WTC11 (cell line): ENCODE measurements around the gene POLK. TPM values are rescaled to one million over a fixed set of nuclear protein-coding genes. Genes with fewer than 3 reads are reported as not detected.

Source experiments
- ATAC-seq: fragments of 200-7000 bp; cut with Tn5 transposase; 2 replicates; pipeline ENCODE4 v1.10.0; 2021; ENCODE audit warnings: mild to moderate bottlenecking, moderate library complexity
- CTCF ChIA-PET: fragments of 300-600 bp; sonication (Branson Sonifier 250); formaldehyde crosslinking; loops from one replicate; lab custom pipeline; 2021; ENCODE audit warnings: antibody characterized with exemption; lab: Charles Lee
- POLR2A ChIA-PET: fragments of 350-600 bp; sonication (Branson Sonifier 250); formaldehyde crosslinking; loops from one replicate; lab custom pipeline; 2021; ENCODE audit warnings: antibody characterized with exemption; lab: Charles Lee
- DNase-seq: peaks from one replicate; pipeline ENCODE4 v3.0.0; 2021; ENCODE audit warnings: low spot score
- H3K27ac Mint-ChIP-seq: 2 replicates; pipeline ENCODE4 v1.8.0; 2021; ENCODE audit warnings: mixed read lengths
- H3K27me3 Mint-ChIP-seq: 2 replicates; pipeline ENCODE4 v1.8.0; 2021; ENCODE audit warnings: low read depth, mild to moderate bottlenecking, moderate library complexity, mixed read lengths
- H3K36me3 Mint-ChIP-seq: 2 replicates; pipeline ENCODE4 v1.8.0; 2021; ENCODE audit warnings: mixed read lengths
- H3K4me1 Mint-ChIP-seq: 2 replicates; pipeline ENCODE4 v1.8.0; 2022; ENCODE audit warnings: mixed read lengths
- H3K4me3 Mint-ChIP-seq: 2 replicates; pipeline ENCODE4 v1.8.0; 2021; ENCODE audit warnings: mild to moderate bottlenecking, moderate library complexity, mixed read lengths
- H3K9me3 Mint-ChIP-seq: 2 replicates; pipeline ENCODE4 v1.8.0; 2021; ENCODE audit warnings: mixed read lengths
- CREB1 ChIP-seq: sonication (generic); formaldehyde crosslinking; IDR thresholded peaks from 2 replicates; pipeline ENCODE4 v1.8.0; 2023; ENCODE audit warnings: mild to moderate bottlenecking, missing genetic modification reagents
- ETV6 ChIP-seq: sonication (generic); formaldehyde crosslinking; IDR thresholded peaks from 2 replicates; pipeline ENCODE4 v1.8.1; 2022; ENCODE audit warnings: mild to moderate bottlenecking, missing genetic modification reagents
- HMGA2 ChIP-seq: fragments of 250-450 bp; sonication (Bioruptor Pico); IDR thresholded peaks from 2 replicates; pipeline ENCODE4 v1.4.0; 2021; ENCODE audit warnings: mild to moderate bottlenecking, moderate library complexity
- MXD4 ChIP-seq: fragments of 250-450 bp; sonication (Bioruptor Pico); IDR thresholded peaks from 2 replicates; pipeline ENCODE4 v1.8.0; 2021; ENCODE audit warnings: mild to moderate bottlenecking, moderate library complexity, borderline replicate concordance
- NR3C1 ChIP-seq: sonication (generic); formaldehyde crosslinking; conservative IDR thresholded peaks from 2 replicates; pipeline ENCODE4 v1.8.1; 2023; ENCODE audit warnings: low read depth, mild to moderate bottlenecking, missing genetic modification reagents
- STAT6 ChIP-seq: sonication (generic); formaldehyde crosslinking; conservative IDR thresholded peaks from 2 replicates; pipeline ENCODE4 v1.8.1; 2023; ENCODE audit warnings: mild to moderate bottlenecking, low read depth, missing genetic modification reagents, moderate library complexity
- TCF7 ChIP-seq: sonication (generic); formaldehyde crosslinking; IDR thresholded peaks from 2 replicates; pipeline ENCODE4 v1.8.0; 2022; ENCODE audit warnings: mild to moderate bottlenecking, low read depth, missing genetic modification reagents, moderate library complexity
- ZNF219 ChIP-seq: sonication (generic); formaldehyde crosslinking; IDR thresholded peaks from 2 replicates; pipeline ENCODE4 v1.8.0; 2023; ENCODE audit warnings: missing genetic modification reagents, mild to moderate bottlenecking, borderline replicate concordance
- ZNF232 ChIP-seq: sonication (generic); formaldehyde crosslinking; IDR thresholded peaks from 2 replicates; pipeline ENCODE4 v1.8.0; 2022; ENCODE audit warnings: mild to moderate bottlenecking, missing genetic modification reagents
- ZNF263 ChIP-seq: sonication (generic); formaldehyde crosslinking; IDR thresholded peaks from 2 replicates; pipeline ENCODE4 v1.8.1; 2022; ENCODE audit warnings: low read depth, mild to moderate bottlenecking, moderate library complexity, missing genetic modification reagents
- ZNF416 ChIP-seq: fragments of 250-450 bp; sonication (Bioruptor Pico); IDR thresholded peaks from 2 replicates; pipeline ENCODE4 v1.9.0; 2021; ENCODE audit warnings: mild to moderate bottlenecking, inconsistent platforms
- ZNF532 ChIP-seq: fragments of 250-450 bp; sonication (Bioruptor Pico); IDR thresholded peaks from 2 replicates; pipeline ENCODE4 v1.9.0; 2021; ENCODE audit warnings: mild to moderate bottlenecking, borderline replicate concordance
- total RNA-seq: library from RNA; stranded (reverse); gene quantifications from 3 replicates; pipeline ENCODE4 v1.2.3, GENCODE V29; 2021
- TF ChIP-seq, protein P1 (sequence below): fragments of 200-600 bp; IDR thresholded peaks from 2 replicates; pipeline ENCODE4 v1.8.0; 2022; ENCODE audit warnings: antibody characterized with exemption

POLK gene
- total RNA-seq, 1 experiment from 2014 or later, result 7.1 TPM

- TF ChIP-seq NR3C1 (CRISPR knock-in tag) (no peak), TCF7 (CRISPR knock-in tag) (no peak), ETV6 (no peak), ZNF263 (CRISPR knock-in tag) (no peak), ZNF416 (CRISPR knock-in tag) (no peak), ZNF219 (CRISPR knock-in tag) (no peak), HMGA2 (CRISPR knock-in tag) (no peak)
These were observed 116.1 kb downstream of the POLK start (continued) for GRCh38 chr5:75627801-75628200.

GRCh38 chr5:75630875-75631274 lies 119.2 kb downstream of the POLK start:
- Mint-ChIP-seq H3K4me3 (no peak overlapping the region), H3K36me3 (no peaks in the 10 kb centered on the region), H3K9me3 (peaks cover 12% of the 10 kb centered on the region), H3K27me3 (no peaks in the 10 kb centered on the region), H3K27ac (no peak overlapping the region), H3K4me1 (peaks cover 3% of the 10 kb centered on the region; the same call in 1 of the 2 replicates)
- TF ChIP-seq STAT6 (CRISPR knock-in tag), result no peak
- no peak for TF ChIP-seq ZNF532 (CRISPR knock-in tag)
- TF ChIP-seq ZNF219 (CRISPR knock-in tag), result no peak
- TF ChIP-seq, protein P1, sequence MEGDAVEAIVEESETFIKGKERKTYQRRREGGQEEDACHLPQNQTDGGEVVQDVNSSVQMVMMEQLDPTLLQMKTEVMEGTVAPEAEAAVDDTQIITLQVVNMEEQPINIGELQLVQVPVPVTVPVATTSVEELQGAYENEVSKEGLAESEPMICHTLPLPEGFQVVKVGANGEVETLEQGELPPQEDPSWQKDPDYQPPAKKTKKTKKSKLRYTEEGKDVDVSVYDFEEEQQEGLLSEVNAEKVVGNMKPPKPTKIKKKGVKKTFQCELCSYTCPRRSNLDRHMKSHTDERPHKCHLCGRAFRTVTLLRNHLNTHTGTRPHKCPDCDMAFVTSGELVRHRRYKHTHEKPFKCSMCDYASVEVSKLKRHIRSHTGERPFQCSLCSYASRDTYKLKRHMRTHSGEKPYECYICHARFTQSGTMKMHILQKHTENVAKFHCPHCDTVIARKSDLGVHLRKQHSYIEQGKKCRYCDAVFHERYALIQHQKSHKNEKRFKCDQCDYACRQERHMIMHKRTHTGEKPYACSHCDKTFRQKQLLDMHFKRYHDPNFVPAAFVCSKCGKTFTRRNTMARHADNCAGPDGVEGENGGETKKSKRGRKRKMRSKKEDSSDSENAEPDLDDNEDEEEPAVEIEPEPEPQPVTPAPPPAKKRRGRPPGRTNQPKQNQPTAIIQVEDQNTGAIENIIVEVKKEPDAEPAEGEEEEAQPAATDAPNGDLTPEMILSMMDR, result no peak
- no peak for TF ChIP-seq MXD4 (CRISPR knock-in tag)
- TF ChIP-seq CREB1, result no peak
- ChIA-PET CTCF (no interaction called here), POLR2A (no interaction called here)
- no peak for ATAC-seq
- DNase-seq, result no peak

DNA sequence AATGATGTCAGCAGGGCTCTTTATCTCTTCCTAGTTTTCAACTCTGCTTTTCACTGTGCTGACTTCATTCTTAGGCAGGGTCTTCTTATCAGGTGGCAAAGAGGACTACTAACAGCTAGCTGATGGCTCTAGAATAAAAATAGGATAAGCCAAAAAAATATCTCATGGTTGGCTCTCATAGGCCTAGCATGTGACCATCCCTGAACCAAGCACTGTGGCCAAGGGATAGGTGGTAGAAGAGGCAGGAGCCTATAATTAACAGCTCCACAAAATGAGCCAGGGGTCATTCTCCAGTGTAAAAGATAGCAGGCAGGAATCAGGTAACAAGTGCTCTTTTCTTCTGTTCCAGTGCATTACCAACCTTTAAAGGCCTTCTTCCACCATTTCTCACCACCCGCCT lies 120.6 kb downstream of the POLK start:
- CTCF ChIA-PET, result no interaction called here
- H3K27ac Mint-ChIP-seq, result no peak overlapping the region

More for the DNA sequence above, 120.6 kb downstream of the POLK start:
- H3K9me3 Mint-ChIP-seq, result peaks cover 12% of the 10 kb centered on the region
- no peaks in the 10 kb centered on the region for H3K36me3 Mint-ChIP-seq
- TF ChIP-seq STAT6 (CRISPR knock-in tag) (no peak), TCF7 (CRISPR knock-in tag) (no peak), ZNF232 (CRISPR knock-in tag) (no peak)
- POLR2A ChIA-PET, result no interaction called here
- DNase-seq (no peak), ATAC-seq (no peak)
- H3K4me3 Mint-ChIP-seq, result no peak overlapping the region
- 0 out of 2 replicates have a peak, but pooled peaks cover 2% of the 10 kb centered on the region for H3K4me1 Mint-ChIP-seq
- no peaks in the 10 kb centered on the region; the same call in 1 of the 2 replicates for H3K27me3 Mint-ChIP-seq
